Inferior parietal cortex (tissue), 1 donor: ENCODE data around the gene OLFML2A.

Source experiments
- DNase-seq: peaks from one replicate; pipeline ENCODE4 v3.0.0-alpha.2; 2016; ENCODE audit errors: extremely low spot score

The OLFML2A gene

DNA sequence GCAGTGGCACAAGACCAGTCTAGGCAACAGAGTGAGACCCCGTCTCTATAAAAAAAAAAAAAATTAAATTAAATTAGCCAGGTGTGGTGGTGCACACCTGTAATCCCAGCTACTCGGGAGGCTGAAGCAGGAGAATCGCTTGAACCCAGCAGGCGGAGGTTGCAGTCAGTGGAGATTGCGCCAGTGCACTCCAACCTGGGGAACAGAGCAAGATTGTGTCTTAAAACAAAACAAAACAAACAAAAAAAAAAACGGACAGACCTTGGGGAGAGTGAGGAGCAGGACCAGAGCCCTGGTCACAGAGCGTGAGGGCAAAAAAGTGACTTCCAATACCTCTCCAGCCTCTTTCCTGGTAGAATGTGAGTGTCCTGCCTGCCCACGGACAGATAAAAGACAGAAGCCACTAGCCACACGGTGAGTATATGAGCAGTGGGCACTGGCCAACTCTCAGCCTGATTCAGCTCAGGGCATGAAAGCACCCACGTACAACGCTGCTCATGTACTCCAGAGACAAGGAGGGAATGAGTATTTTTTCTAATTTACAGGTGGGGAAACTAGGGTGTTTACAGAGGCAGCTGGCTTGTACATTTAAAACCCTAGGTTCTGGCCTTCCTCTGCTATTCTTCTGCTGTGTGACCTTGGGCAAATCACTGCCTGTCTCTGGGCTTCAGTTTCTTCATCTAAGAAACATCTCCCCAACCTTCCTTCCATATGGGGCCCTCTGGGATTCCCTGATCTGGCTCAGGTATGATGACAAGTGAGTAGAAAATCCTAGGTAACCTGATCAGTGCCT, 1.8 kb downstream of the OLFML2A start:
- no peak for DNase-seq

DNA sequence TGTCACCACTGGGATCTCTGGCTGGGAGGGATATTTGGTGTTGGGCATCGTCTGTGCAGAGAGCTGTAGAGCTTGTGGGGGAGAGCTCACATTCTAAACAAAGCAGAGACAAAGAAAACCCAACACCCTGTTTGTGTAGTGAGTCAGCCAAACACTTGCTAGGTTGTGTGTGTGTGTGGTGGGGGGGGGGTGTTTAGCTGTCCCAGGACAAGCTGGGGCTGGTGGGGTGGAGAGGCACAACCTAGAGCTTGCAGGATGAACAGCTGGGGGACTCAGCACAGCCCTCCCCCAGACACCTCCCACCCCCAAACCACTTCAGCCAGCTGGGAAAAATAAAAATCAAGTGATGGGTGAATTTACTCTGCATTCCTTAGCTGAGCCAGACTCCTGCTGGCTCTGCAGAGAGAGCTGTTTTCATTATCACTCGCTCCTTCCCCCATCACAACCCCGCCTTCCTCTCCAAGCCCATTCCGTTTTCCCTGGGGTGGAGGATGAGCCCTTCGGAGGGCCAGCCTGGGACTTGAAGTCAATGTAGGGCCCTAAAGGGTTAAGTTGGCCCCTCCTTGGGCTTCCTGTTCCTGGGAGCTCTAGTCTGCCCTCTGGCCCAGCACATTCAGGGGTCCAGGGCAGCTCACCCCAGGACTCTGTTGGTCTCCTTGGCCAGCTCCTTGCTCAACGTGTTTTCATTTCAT, 2.6 kb downstream of the OLFML2A start:
- DNase-seq = no peak

DNA sequence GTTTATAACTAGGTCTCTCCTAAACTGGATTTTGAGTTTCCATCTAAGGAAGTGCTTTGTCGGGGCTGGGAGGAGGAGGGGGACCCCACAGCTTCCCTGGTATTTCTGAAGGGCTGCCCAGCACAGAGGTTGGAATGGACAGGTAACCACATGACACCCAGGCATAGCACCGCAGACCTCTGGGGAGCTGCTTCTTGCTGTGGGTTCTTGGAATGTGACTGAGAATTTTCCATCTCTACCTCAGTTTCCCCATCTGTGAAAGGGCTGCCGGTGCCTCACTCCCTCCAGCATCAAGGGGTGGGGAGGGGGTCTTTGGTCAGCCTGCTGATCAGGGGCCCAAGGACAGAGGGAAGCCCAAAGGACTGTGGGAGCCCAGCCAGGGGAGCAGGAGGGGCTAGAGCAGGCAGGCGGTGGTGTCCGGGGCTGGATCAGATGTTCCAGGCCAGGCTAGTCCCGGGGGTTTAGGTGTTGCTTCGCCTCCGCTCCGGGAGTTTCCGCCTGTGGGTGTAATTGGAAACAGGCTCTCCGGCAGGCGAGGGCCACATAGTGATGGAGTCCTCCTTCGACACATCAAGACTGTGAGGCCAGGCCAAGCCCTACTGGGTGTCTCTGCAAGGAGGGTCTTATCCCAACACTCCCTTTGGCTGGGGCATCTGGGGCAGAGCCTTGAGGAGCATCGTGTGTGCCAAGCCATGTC, 3.3 kb downstream of the OLFML2A start:
- no peak for DNase-seq

DNA sequence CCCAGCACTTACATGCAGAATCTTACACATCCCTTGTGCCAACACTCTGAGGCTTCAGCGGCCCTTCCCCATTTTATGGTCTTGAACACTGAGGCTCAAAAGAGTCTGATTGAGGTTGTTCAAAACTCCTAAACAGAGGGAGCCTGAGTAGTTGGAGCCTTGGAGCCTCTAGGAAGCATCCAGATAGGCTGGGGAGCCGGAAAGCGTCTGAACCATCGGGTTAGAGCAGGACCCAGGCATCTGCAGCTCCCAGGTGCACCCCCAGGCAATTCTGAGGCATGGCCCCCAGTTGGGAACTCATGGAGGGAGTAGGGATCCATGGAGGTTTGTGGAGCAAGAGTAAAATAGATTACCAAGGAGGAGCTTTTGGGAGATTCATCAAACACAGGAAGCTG, 3.8 kb downstream of the OLFML2A start:
- DNase-seq = no peak

DNA sequence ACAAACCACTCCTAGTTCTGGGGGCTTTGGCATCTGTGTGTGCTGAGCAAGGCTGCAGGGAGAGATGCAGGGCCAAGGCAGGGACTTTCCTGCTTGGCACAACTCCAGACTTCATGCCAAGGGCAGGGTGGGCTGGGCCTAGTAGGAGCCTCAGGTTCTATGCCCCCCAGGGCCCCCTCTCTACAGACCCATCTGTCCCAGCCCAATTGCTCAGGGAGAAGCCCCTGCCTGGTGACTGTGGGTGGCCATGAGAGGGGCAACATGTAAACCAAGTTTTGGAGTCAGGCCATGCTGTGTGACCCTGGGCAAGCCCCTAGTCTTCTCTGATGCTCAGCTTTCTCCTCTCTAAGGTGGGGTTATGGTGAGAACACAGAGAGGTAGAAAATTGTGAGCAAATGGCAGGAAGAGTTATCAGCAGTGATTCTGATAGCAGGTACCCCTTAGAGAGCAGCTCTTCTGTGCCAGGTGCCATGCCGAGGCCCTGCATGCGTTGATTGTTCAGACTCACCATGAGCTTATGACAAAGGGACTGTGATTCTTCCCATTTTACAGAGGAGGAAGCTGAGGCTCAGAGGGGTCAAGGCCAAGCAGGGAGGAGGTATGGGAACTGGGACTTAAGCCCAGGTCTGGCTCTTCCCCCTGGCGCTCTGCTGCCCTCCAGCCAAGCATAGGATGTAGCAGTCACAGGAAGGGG, 5.2 kb downstream of the OLFML2A start:
- DNase-seq = no peak

DNA sequence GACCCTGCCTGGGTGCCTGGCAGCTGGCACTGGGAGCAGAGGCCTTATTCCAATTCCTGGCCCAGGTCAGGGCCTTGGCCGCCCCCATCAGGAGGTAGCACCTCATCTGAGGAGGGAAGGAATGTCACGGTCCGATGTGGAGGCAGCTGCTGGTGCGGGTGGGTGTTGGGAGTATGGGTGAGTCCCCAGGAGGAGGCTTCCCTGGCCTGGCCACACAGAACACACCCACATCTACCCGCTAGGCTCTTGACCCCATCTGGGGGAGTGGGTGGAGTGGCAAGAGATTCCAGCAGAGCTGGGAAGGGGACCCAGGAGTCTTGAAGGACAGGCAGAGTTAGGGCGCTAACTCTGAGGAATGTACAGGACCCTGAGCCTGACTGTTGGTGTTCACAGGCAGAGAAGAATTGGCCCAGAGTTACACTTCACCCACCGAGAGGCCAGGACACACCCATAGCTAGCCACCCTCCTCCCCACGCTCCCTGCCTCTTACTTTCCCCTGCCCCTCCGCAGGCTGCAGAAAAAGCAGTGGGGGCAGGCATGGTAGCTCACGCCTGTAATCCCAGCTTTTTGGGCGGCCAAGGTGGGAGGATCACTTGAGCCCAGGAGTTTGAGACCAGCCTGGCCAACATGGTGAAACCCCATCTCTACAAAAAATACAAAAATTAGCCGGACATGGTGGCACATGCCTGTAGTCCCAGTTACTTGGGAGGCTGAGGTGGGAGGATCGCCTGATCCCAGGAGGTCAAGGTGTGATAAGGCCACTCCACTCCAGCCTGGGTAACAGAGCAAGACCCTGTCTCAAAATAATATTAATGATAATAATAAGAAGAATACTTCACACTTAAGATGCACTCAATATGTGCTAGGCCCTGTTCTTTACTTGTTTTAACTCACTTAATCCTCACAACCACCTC, 6.0 kb downstream of the OLFML2A start:
- DNase-seq = no peak

DNA sequence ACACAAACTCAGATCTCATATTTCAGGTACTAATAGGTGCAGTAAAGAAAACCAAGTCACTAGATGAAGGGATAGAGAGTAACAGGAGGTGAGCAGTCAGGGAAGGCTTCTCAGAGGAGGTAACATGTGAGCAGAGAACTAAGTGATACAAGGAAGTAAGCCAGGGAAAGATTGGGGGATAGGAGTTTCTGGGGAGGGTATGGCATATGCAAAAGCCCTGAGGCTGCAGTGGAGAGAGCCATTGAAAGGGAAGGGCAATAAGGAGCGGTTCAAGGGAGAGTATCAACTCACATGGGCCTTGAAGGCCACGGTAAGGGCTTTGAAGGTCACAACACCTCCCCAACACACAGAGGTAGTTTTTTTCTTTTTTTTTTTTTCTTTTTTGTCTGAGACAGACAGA, 6.9 kb downstream of the OLFML2A start:
- DNase-seq = no peak

DNA sequence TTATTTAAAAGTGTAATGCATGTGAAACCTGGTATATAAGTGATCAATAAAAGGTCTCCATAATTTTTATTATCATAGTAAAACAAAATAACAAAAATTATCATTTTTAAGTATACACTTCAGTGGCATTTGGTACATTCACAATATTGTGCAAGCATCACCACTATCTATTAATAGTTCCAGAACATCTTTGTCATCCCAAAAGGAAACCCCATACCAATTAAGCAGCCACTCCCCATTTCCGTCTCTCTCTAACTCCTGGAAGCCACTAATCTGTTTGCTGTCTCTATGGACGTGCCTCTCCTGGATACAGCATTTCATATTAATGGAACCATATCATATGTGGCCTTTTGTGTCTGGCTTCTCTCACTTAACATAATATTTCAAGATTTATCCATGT, 7.6 kb downstream of the OLFML2A start:
- no peak for DNase-seq

DNA sequence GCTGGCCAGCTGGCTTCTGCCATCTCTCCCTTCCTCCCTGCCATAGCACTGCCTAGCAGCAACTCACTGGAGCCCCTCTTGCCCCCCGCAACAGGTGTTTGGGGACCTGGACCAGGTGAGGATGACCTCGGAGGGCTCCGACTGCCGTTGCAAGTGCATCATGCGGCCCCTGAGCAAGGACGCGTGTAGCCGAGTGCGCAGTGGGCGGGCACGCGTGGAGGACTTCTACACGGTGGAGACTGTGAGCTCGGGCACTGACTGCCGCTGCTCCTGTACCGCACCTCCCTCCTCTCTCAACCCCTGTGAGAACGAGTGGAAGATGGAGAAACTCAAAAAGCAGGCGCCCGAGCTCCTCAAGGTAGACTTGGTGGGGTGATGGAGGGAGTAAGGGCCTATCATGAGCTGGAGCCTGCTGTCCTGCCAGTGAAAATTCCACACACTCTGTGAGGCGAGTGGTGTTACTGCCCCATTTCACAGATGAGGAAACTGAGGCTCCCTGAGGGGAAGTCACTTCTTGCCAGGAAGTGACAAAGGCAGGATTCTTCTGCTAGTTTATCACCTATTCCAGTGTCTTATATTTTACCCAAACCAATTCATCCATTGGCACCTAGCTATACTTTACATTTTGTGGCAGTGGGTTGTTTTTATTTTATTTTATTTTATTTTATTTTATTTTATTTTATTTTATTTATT, 10.1 kb downstream of the OLFML2A start:
- no peak for DNase-seq

DNA sequence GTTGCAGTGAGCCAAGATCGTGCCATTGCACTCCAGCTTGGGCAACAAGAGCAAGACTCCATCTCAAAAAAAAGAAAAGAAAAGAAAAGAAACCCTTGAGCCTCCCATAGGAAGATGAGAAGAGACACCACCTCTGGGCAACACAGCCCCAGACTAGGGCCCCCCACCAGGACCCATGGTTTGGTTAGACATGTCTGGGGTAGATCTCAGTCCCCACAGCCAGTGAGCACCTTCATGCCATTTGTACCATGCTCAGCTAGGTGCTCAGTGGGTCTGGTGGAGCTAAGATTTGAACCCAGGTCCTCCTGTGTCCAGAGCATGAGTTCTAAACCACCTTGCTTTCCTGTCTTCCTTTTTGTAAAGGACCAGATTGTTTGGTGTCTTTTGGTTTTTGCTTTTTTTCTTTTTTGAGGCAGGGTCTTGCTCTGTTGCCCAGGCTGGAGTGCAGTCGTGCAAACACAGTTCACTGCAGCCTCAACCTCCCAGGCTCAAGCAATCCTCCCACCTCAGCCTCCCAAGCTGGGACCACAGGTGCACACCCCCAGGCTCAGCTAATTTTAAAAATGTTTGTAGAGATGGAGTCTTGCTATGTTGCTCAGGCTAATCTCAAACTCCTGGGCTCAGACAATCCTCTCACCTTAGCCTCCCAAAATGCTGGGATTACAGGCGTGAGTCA, 11.7 kb downstream of the OLFML2A start:
- DNase-seq = no peak

DNA sequence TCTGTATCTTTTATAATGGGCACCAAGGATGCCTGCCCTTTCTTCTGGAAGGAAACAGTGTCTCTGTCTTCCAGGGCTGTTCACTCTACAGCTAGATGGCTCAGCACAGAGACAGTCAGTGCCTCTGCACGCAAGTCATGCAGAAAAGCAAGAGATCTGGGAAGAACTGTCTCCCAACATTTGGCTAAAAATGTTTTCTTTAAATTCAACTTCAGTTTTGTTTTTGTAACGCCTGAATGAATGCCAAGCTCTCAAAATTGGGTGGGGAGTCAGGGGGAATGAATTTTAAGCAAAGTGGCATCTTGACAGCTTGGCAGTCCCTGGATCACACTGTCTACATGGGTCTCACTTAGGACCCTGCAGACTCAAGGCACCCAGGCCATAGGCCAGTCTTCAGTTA, 12.6 kb downstream of the OLFML2A start:
- DNase-seq = no peak

DNA sequence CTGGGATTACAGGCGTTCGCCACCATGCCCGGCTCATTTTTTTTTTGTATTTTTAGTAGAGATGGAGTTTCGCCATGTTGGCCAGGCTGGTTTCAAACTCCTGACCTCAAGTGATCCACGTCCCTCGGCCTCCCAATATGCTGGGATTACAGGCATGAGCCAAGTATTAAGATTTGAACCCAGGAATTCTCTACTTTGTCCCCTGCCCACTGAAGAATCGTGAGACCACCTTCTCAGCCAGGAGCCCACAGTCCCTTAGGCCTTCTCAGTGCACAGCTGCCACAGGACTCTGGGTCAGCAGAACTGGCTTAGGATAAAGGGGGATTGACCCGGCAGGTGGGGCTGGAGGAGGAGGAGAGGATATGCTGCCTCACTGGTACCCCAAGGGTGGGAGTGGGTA, 13.4 kb downstream of the OLFML2A start:
- no peak for DNase-seq

DNA sequence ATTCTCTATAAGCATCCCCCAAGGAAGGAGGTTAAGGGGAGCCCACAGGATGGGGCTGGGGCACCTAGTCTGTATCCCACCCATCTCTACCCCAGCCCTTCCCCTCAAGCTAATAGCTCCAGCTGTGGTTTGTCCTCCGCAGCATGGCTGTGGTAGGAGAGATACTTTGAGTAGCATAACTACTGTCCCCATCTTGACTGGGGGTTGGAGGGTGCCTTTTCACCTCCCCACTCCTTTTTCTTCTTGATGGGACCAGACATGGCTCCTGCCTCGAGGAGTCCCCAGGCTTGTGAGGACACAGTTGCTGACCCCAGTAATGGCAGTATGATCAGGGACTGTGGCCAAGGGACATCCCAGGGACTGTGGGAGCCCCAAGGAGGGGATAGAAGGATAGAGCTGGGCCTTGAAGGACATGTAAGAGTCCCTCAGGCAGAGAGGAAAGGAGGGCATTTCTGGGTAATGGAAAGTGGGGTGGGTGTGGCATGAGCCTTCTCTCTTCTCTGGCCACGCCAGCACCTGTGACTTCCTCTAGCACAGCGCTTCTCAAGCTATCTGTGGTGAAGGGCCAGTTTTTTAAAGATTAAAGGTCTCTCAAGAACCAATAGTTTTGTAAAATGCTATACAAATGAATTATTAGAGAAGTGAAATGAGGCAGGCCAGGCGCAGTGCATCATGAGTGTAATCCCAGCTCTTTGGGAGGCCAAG, 14.0 kb downstream of the OLFML2A start:
- DNase-seq = no peak

DNA sequence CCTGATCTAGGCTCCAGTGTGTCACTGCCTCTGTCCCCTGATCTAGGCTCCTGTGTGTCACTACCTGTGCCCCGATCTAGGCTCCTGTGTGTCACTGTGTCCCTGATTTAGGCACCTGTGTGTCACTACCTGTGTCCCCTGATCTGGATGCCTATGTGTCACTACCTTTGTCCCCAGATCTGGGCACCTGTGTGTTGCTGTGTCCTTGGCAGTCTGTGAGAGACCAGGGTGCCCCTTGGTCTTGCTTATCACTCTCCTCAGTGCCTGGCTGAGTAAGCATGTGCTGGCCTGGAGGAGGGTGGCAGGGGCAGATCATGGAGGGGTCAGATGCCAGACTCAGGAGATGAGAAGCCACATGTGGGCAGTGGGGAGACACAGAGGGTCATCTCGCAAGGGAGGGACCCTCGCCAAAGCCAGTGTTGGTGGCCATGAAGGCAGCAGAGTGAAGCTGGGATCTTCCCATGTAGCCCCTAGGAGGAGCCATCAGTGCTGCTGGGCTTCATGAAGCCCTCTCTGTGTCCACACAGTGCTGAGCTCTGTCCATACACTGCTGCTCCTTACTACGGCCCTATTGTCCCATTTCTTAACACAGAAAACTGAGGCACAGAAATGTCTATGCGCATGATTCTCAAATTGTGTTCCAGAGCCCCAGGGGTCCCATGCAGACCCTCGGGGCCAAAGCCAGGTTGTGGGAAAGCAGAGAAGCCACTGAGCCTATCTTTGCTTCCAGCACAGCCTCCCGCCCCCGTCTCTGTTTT, 15.5 kb downstream of the OLFML2A start:
- no peak for DNase-seq

DNA sequence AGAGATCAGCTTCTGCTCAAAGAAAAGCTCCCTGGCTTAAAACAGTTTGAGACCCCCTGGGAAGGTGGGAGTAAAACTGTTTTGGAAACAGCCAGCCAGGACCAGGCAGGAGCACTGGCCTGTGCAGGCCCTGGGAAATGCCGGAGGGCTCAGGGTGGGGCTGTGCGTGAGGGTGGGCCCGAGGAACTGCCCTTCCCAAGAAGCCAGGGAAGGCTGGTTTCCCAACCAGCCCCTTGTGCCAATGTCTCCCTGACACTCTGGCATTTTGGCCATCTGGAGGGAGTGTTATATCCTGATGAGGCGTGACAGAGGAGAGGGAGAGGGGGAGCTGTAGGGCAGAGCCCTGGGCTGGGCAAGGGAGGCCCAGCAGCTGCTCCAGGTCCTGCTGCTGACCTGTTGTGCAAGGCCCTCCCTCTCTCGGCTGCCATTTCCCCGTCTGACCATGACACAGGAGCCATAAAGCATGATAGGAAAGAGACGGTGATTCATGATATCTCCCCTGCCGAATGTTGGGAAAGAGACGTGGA, 16.1 kb downstream of the OLFML2A start:
- DNase-seq = no peak

DNA sequence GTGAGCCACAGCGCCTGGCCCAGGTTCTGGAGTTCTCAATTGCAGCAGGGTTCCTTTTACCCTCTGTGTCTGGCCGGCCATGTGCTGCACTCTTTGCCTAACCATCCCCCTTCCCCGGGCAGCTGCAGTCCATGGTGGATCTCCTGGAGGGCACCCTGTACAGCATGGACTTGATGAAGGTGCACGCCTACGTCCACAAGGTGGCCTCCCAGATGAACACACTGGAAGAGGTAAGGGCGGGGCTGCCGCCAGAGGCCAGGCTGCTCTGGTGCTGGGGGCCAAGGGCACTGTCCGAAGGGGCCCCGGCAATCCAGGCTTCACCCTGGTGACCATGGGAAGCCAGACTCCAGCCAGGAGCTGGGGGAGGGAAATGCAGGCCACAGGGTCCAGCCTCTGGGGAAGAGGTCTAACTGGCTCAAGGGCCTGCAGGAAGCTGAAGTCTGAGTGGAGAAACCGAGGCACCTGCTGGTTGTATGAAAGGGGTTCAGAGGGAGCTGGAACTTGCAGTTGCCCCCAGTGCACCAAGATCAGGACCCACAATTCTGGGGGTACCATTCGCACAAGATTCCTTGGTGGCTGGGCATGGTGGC, 18.1 kb downstream of the OLFML2A start:
- no peak for DNase-seq

DNA sequence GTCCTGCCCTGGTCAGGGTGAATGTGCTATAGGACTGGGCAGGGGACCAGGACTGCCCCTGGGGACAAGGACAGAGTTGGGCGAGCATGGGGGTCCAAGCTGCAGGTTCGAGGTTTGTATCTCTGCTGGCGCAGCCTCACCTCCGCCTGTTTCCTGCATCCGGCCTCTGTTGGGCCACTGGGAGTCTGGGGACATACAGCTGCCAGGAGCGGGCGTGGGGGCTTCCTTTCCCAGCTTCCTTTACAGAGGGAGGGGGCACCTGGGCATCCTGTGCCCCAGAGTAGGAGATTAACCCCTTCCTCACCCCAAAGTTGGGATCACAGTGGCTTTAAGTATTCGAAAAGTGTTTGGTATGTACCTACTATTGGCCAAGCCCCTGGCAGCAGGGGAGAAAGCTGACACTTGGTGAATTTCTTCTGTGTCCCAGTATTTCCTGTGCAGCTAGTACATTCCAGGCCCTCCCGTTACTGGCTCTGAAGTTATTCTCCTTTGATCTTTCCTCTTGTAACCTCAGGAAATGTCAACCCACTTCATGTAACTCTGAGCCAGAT, 19.0 kb downstream of the OLFML2A start:
- no peak for DNase-seq
